Tibial nerve (tissue), 3 donors: ENCODE data around the gene SUMO4.

Experiments used
- POLR2A ChIP-seq, 2 donors: fragments of 450-650 bp; IDR thresholded peaks; one replicate each; pipeline ENCODE4 v1.6.1; 2017; ENCODE audit warnings: antibody characterized with exemption in 2 of 2, mild to moderate bottlenecking in 2 of 2, moderate library complexity in 2 of 2
- TF ChIP-seq, protein P1 (sequence below), 5 experiments: fragments of 200-600 bp in 3 of 5; fragments of 450-650 bp in 2 of 5; sonication (generic) in 3 of 5; IDR thresholded peaks; one replicate each; pipeline ENCODE4 v1.5.1; 2016 to 2019; ENCODE audit warnings: antibody characterized with exemption in 5 of 5, mild to moderate bottlenecking in 3 of 5, moderate library complexity in 2 of 5

GRCh38 chr6:149436647-149437046 is 36.6 kb downstream of the SUMO4 start:
- TF ChIP-seq, protein P1, sequence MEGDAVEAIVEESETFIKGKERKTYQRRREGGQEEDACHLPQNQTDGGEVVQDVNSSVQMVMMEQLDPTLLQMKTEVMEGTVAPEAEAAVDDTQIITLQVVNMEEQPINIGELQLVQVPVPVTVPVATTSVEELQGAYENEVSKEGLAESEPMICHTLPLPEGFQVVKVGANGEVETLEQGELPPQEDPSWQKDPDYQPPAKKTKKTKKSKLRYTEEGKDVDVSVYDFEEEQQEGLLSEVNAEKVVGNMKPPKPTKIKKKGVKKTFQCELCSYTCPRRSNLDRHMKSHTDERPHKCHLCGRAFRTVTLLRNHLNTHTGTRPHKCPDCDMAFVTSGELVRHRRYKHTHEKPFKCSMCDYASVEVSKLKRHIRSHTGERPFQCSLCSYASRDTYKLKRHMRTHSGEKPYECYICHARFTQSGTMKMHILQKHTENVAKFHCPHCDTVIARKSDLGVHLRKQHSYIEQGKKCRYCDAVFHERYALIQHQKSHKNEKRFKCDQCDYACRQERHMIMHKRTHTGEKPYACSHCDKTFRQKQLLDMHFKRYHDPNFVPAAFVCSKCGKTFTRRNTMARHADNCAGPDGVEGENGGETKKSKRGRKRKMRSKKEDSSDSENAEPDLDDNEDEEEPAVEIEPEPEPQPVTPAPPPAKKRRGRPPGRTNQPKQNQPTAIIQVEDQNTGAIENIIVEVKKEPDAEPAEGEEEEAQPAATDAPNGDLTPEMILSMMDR (IDR thresholded peaks at IDR 0.05), result no peak
- no peak for TF ChIP-seq POLR2A (IDR thresholded peaks at IDR 0.05)
